Stimulated activated CD8-positive, alpha-beta memory T cell treated with anti-CD3 and anti-CD28 coated beads, Interleukin-7, amount 100 ng/mL, for 24 hours (primary cell): ENCODE results near the gene ANKRD33B.
"Not testable (repeated sequence)": the region's sequence is repeated elsewhere in the genome, so short reads cannot be mapped to it uniquely, and the experiment has no call there.

Experiments
- DNase-seq: peaks from one replicate; pipeline ENCODE4 v3.0.0-alpha.2; 2020; ENCODE audit warnings: low read depth

The ANKRD33B gene

DNA sequence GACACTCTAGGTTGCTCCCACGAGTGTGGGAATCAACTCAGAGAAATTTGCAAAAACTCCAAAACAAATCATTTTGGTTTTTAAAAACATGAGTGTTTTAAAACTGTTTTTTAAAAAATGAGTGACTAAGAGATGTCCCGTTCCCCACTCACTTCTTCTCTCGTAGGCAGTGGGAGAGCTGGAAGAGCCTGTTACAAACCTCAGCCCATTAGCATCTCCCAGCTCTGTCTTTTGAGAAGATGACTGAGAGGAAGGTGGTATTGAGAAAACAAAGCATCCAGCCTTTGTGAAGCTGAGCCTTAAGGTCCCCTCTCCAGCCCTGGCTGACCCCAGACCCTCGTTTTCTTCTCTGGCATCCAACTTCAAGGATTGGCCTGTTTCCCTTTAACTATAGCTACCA, 4.7 kb upstream of the ANKRD33B start:
- DNase-seq = no peak

DNA sequence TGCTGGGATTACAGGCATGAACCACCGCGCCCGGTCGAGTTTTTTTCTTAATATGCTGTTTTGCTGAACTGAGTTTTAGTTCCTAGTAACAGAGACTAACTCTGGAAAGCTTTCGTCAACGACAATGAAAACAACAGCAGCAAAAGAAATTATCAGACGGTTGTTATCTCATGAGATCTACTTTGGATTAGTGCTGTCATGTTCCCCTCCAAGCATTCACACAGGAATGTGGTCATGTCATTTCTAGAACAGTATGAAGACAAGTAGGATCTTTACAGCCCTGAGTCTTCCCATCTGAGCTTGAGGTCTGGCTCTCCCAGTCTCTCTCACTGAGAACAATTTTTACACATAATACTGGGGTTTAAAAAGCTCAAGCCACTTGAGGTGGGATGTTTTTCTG, 4.0 kb upstream of the ANKRD33B start:
- DNase-seq = no peak

DNA sequence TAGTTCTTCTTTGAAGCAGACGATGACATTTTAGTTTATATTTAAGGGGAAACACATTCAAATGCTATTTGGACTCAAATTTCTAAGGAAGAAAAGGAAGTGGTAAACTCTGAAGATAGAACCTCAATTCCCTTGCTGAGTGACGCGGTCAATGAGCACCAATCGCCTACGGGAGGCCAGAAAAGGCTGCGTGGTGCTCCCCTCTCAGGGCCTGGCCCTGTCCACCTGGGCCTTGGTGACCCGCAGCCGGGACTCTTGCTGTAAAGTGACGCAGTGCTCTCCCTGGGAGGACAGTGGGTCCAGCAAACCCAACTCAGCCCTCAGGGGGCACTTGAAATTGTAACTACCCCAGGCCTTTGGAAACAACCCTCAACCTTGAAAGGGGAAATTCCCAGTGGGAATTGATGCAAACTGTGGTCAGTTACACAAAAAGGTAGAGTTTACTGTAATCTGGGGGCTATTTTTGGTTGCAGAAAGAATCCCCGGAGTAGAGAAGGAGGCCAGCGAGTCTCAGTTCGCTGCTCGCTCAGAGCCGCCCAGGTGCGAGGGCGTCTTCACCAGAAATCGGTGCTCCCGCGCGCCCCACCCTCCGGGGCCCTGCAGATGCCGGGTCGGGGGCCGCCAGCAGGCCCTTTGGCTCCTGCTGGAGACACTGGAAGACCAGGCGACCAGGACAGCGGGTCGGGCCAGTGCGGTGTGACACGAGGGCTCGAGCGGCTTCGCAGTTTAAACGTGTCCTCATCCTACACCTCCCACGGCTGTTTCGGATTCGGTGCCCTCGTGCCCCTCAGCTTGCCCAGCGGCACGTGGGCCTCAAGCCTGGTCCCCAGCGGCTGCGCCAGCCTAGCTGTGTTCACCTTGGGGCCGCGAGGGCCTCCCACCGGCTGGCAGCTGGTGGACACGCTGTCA, 1.4 kb upstream of the ANKRD33B start:
- no peak for DNase-seq

GRCh38 chr5:10563110-10563944, 543 bp upstream of the ANKRD33B start:
- DNase-seq = no peak

DNA sequence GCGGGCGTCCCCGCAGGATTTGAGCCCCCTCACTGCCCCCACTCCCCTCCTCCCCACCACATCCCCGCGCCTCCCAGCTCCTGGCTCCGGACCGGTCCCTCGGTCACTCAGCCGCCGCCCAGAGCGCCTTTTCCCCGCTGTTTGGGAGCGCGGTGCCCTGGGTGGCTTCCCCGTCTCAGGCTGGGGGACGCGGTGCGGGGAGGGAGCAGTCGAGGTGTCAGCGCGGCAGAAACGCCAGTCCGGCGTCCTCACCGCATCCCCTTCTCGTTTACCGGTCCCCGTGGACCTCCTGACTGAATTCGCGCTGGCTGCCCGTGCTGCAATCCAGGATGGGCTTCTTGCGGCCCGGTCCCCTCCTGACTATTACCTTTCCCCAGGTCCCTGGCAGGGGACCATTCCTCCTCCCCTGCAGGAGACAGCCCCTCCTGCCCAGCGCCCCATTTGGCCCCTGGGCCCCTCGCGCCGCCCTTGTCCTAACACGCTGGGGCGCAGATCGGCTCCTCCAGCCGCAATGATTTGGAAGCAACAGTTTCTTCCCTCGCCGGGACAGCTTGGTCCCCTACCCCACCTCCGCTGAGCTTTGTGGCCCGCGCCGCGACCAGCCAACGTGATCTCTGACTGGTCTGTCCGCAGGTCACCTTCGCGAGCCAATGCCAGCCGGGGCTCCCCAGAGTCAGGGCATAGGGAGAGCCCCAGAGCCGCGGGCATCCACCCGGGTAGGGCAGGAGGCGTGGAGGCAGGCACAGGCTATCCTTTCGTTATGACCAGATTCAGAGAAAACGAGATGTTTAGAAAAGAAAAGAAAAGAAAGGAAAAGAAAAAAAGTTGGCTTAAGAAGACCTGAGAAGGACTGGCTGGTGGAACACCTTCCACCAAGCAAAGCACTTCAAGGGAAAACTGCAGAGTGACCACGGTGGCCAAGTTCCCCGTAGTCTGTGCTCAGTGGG, 1.2 kb downstream of the ANKRD33B start:
- DNase-seq = no peak

DNA sequence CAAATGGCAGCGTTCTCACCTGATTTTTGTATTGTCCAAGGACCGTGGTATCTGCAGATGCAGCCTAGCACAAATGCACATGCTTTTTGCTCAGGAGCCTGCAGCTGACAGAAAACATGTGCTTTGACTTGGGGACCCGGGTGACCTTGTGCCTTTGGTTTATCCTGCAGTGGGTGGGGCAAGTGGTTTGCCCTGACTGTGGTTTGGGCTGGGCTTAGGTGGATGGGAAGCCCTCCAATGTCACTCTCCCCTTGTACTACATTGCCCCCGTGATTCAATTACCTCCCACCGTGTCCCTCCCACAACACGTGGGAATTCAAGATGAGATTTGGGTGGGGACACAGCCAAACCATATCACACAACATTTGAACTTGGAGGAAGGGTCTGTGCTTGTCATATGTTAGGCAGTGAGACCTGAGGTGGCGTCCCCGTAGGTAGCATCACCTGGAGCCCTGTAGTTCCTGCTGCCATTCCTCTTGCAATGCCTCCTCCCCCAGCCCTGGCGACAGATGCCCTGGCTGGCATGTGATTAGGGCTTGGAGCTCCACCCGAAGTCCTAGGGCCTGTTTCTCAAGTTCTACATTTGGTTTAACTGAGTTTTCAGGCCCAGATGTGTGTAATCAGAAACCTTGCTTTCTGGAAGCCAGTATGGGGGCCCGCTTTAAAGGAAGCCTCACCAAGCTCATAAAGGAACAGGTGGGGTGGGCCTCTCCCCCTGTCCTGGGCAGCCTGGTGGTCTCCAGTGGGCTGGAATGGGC, 2.1 kb downstream of the ANKRD33B start:
- no peak for DNase-seq

DNA sequence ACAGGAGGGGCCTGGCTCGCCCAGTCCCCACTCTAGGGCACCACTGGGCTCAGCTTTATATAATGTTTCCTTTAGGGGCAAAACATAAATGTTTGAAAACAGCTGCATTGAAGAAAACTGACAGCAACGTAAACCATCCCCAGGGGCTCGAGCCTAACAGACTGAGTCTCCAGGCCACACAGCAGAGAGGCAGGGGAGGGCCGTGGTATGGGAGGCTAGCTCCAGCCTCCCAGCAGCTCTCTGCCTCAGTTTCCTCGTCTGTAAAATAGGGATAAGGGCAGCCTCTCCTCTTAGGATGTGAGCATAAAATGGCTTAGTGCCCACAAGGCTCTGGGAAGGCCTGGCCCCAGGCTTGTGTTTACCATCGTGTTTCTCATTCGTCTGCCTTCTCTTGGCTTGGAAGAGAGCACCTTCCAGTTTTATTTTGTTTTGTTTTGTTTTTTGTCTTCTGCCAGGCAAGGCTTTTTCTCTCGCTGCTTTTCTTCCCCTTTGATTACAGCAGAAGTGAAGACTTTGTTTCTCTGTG, 2.7 kb downstream of the ANKRD33B start:
- no peak for DNase-seq

DNA sequence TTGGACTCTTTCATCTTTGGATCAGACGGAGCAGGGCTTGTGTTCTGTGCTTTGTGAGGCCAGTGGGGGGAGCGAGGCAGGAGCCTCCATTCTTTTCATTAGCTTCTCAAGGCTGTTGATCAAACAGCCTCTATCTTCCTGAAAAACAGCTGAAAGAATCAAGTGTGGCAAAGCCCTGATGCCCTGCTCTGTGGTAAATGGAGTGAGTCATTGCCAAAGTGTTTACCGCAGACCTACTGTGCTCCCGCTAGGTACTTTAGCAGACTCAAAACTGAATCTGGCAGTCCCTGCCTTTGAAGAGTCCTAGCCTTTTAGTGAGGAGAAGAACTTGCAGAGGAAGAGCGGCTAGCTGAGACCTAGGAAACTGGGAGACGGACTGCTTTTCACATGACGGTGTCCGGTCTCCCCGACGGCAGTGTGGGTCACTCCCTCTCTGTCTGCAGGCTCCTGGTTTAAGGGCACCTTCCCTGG, 3.3 kb downstream of the ANKRD33B start:
- no peak for DNase-seq

DNA sequence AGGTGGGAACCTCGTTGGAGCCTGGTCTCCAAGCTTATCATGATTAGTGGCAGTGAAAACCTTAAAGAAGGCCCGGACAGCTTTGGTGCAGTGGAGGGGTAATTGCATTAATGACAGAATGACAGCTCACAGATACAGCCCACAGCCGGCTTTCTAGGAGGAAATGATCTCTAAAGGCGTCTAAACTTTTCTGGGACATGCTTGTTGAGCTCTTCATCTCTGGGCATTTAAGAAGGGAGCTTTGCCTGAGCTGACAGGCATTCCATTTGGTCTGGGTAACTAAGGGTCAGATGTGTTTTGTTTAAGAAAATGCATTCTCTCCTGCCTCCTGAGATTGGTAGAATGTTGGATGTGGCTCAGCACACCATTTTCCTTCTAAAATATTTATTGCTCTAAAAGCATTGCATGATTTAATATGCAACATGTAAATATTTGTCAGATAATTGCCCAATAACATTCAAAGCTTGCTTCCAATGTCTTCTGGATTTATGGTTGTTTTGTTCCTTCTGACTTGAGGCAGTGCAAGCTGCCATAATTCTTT, 4.0 kb downstream of the ANKRD33B start:
- no peak for DNase-seq

GRCh38 chr5:10570540-10570939, 6.7 kb downstream of the ANKRD33B start:
- DNase-seq = not testable (repeated sequence)

DNA sequence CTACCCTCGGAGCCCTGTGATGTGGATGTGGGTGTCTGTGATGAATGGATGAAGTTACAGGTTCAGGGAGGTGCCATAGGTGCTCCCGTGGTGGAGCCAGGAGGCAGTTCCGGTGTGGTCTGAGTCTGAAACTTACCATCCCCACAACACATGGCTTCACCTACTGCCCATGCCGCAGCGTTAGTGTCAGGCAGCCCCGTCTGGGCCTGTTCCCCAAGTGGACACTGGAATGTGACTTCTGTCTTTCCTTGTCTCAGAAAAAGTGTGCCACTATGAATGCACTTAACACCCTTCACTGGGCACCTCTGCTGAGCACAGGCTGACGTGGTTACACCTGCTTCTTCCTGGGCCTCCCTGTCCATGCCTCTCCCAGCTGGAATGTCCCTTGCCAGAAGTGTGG, 8.6 kb downstream of the ANKRD33B start:
- no peak for DNase-seq

DNA sequence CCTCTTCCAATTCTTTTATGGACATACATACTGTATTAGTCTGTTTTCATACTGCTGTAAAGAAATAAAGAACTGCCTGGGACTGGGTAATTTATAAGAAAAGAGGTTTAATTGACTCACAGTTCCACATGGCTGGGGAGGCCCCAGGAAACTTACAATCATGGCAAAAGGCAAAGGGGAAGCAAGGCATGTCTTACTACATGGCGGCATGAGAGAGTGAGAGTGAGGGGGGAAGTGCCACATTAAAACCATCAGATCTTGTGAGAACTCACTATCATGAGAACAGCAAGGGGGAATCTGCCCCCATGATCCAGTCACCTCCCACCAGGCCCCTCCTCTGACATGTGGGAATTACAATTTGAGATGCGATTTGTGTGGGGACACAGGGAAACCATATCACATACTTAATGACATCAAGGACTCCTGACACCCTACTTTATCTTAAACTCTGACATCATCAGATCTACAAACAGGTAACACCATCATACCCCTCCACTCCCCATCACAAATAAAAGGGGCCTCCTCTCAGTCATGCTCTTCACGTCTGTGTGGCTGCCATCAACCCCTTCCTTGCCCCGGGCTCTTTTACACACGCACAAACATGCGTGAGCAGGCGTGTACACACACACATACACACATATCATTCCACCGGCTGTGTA, 9.7 kb downstream of the ANKRD33B start:
- no peak for DNase-seq

DNA sequence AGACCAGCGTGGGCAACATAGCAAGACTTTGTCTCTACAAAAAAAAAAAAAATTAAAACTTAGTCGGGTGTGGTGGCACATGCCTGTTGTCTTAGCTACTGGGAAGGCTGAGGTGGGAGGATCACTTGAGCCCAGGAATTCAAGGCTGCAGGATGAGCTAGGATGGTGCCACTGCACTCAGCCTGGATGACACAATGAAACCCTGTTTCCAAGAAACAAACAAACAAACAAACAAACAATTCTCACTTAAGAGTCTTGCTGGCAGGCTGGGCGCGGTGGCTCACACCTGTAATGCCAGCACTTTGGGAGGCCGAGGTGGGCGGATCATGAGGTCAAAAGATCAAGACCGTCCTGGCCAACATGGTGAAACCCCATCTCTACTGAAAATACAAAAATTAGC, 11.0 kb downstream of the ANKRD33B start:
- DNase-seq = not testable (repeated sequence)

- DNase-seq = no peak
Measured at GRCh38 chr5:10576121-10576789, 12.4 kb downstream of the ANKRD33B start.

DNA sequence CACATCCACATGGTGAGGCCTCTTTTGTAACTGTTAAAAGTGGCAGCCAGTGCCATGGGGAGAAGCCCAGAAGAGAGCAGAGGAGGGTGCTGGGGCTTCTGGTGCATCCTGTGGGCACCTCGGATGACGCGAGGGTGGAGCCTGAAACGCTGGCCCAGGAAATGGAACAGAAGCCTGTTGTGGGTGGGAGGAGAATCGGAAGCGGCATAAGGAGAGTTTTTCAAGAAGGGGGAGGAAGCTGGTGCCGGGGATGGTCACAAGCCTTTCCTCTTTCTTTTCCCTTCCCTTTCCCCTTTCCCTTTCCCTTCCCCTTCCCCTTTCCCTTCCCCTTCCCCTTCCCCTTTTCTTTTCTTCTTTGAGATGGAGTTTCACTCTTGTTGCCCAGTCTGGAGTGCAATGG, 12.9 kb downstream of the ANKRD33B start:
- no peak for DNase-seq

- DNase-seq = no peak
Measured at GRCh38 chr5:10577371-10578292, 13.8 kb downstream of the ANKRD33B start.

DNA sequence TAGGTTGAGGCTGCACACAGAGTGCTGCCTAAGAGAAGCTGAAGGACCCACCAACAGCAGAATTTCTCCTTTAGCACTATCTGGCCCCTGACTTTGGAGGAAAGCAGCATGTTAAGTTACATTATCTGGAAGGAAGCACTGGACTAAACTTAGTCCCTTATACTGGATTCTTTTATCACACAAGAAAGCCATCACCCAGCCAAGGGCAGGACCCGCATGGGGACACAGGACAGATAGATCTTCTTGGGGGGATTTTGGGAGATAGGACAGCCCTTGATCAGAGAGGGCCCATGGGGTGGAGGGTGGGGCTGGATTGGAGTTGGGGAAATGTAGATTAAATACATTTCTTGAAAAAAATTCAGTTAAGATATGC, 14.4 kb downstream of the ANKRD33B start:
- DNase-seq = no peak

- no peak for DNase-seq
Measured at GRCh38 chr5:10578869-10579268, 15.0 kb downstream of the ANKRD33B start.
